HG03108 (cell line): ENCODE data around the gene TGFB3.
"Not testable (repeated sequence)": the region's sequence is repeated elsewhere in the genome, so short reads cannot be mapped to it uniquely, and the experiment has no call there.

Source experiments
- ATAC-seq: cut with Tn5 transposase; IDR thresholded peaks from one replicate; pipeline ENCODE4 v1.9.1; 2021; ENCODE audit warnings: moderate library complexity; ENCODE audit not compliant: unreplicated experiment

Gene TGFB3

GRCh38 chr14:75961662-75962061, 20.1 kb downstream of the TGFB3 start:
- no peak for ATAC-seq

GRCh38 chr14:75960231-75960630, 21.6 kb downstream of the TGFB3 start:
- peak; percentile 78 for ATAC-seq

- ATAC-seq: no peak
These were observed 22.8 kb downstream of the TGFB3 start for GRCh38 chr14:75959031-75959430.

- ATAC-seq: no peak
These were observed 29.3 kb downstream of the TGFB3 start for GRCh38 chr14:75952489-75952888.

- ATAC-seq: no peak
These were observed 35.0 kb downstream of the TGFB3 start for GRCh38 chr14:75946785-75947184.

- ATAC-seq: no peak
These were observed 37.1 kb downstream of the TGFB3 start for GRCh38 chr14:75944607-75945241.

GRCh38 chr14:75941030-75941429, 40.8 kb downstream of the TGFB3 start:
- ATAC-seq: no peak

- no peak for ATAC-seq
These were observed 42.6 kb downstream of the TGFB3 start for GRCh38 chr14:75939200-75939599.

- no peak for ATAC-seq
These were observed 46.7 kb downstream of the TGFB3 start for GRCh38 chr14:75934998-75935628.

- no peak for ATAC-seq
These were observed 48.0 kb downstream of the TGFB3 start for GRCh38 chr14:75933712-75934296.

- ATAC-seq: no peak
These were observed 53.1 kb downstream of the TGFB3 start for GRCh38 chr14:75928690-75929181.

- no peak for ATAC-seq
These were observed 54.2 kb downstream of the TGFB3 start for GRCh38 chr14:75927564-75928087.

GRCh38 chr14:75926431-75927115, 55.2 kb downstream of the TGFB3 start:
- ATAC-seq: no peak

GRCh38 chr14:75925141-75925840, 56.5 kb downstream of the TGFB3 start:
- not testable (repeated sequence) for ATAC-seq

- not testable (repeated sequence) for ATAC-seq
These were observed 61.4 kb downstream of the TGFB3 start for GRCh38 chr14:75920421-75920820.

- ATAC-seq: no peak
These were observed 63.9 kb downstream of the TGFB3 start for GRCh38 chr14:75917946-75918335.

- no peak for ATAC-seq
These were observed 64.4 kb downstream of the TGFB3 start for GRCh38 chr14:75917322-75917945.

- ATAC-seq: no peak
These were observed 66.8 kb downstream of the TGFB3 start for GRCh38 chr14:75915045-75915444.

GRCh38 chr14:75913183-75913582, 68.6 kb downstream of the TGFB3 start:
- no peak for ATAC-seq

GRCh38 chr14:75911883-75912282, 69.9 kb downstream of the TGFB3 start:
- no peak for ATAC-seq
